HG03280 (cell line): ENCODE results near the gene TRAF3IP3.
A peak's percentile ranks its signal among the peaks of the same experiment; 100 is the strongest.

Experiments used
- ATAC-seq: cut with Tn5 transposase; IDR thresholded peaks from one replicate; pipeline ENCODE4 v1.9.1; 2021; ENCODE audit warnings: mild to moderate bottlenecking, moderate library complexity; ENCODE audit not compliant: unreplicated experiment

TRAF3IP3 gene

DNA sequence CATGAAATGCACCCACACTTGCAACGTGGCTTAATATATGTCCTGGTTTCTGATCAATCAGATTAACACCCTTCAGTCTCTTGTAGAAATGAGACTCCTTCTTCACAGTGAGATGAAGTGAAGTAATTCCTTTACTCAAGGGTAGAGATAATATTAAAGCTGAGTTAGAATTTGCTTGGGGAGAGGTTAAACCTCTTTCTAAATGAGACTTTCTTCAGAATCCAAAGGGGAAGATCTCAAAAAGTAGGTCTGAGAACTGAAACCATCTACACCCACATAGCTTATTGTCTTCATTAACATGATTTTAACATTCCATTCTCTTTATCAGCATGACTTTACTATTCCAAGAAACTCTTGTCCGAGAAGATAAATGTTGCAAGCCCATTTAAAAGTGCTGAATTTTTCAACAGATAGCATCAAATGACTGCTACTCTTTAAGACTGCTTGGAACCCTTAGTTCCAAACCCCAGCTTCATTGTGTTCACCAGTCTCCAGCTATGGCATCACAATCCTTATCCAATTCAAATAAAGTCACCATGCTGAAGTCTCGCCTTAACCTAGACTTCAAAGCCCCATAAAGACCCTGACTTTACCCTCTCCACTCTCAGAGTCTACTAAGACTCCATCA is 19.2 kb upstream of the TRAF3IP3 start:
- no peak for ATAC-seq

DNA sequence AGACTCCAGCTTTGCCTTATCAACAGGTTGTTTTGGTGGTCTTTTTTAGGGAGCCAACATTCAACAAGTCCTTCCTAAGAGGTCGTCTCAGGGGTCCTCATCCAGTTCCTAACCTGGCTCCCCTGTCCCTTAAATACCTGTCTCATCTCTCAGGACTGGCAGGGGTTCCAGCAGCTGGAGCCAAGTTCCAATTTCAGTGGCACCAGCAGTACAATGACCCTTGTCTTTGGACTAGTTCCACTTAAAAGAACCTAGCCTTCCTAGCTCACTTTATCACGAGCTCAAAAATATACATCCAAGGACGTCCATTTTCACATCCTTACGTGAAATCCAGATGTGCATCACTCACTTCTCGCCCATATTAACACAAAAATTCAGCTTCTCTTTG is 18.7 kb upstream of the TRAF3IP3 start:
- ATAC-seq = no peak

DNA sequence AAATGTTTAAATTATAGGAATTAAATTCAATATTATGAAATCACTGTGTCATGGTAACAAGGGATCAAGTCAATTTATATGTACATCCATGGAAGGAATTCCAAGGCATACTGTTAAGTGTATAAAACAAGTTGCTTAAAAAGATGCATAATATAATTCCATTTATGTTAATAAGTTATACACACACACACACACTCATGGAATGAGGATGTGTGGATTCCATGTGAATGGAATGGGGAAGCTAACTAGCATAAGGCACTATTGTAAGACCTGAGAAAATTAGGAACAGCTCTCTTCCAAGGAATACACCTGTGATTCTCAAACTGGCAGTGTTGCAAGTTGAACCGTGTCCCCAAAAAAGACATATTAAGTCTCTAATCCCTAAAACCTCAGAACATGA is 17.6 kb upstream of the TRAF3IP3 start:
- no peak for ATAC-seq

DNA sequence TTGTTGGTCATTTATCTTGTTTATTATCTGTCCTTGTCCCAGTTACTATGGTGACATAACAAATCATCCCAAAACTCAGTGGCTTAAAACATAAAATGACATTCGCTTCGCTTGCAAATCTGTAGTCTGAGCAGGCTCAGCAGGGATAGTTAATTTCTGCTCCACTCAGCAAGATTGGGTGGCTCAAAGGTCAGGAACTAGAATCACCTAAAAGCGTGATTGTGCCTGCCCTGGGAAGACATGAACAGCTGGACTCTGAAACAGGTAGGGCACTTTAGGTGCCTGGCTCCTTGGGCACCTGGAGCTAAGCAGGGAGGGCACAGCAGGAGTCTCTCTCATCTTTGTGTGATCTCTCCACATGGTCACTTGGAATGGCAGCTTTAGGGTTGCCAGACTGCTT is 14.7 kb upstream of the TRAF3IP3 start:
- no peak for ATAC-seq

DNA sequence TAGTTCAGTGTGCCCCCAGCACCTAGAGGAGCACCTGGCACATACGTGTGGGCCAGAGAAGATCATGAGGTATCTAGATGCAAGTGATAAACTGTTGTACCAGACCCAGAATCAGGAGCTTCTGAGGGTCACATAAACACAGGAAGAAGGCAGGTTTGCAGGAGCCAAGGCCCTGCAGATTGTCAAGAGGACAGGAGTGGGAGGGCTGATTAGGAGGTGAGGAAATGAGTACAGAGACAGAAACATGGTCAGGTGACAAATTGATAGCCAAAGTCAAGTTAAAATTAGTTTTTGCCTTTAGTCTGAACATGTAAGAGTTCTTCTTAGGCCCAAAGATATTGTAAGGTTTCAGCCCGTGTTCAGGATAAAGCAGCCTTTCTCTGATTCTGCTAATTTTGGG is 14.0 kb upstream of the TRAF3IP3 start:
- no peak for ATAC-seq

DNA sequence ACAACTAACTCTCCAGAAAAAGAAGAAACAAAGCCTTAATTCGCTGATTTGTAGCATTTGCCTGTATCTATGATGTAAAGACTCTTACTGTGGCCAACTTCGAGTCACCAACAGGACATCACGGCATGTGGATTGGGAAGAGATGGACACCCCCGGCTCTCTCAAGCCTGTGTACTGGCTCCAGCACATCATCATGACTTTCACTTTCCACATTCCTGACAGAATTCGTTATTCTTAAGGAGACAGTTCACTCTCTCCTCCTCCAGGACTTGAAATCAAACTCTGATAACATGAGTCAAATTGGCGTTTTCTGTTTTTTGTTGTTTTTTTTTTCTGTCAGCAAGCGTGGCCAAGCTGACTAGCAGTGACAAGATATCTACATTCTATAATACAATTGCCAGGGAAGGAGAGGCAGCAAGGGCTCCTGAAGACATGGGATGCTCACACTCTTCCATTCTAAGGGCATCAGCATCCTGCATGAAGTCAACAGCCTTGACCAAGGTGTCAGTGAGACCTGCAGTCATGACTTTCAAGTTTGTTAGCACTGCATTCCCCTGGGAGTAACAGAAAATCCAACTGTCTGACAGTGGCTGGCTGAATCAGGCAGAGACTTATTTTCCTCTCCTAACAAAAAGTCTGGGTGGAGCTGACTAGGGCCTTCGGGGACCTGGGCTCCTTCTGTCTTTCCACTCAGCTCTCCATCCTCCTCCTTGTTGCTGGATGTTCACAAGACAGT is 13.3 kb upstream of the TRAF3IP3 start:
- ATAC-seq = no peak

DNA sequence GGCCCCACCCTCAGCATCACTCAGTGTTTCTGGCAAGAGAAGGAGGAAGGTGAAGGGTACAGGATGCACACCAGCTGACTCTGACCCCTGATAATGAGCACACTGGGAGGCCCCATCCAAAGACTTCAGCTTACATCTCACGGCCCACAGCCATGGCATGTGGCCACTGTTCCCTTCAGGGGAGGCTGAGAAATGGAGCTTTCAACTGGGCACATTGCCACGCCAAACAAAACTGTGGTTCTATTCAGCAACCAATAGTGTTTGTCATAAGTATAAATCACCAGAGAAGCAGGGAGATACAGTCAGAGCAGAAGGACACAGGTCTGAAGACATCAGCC is 12.7 kb upstream of the TRAF3IP3 start:
- no peak for ATAC-seq

DNA sequence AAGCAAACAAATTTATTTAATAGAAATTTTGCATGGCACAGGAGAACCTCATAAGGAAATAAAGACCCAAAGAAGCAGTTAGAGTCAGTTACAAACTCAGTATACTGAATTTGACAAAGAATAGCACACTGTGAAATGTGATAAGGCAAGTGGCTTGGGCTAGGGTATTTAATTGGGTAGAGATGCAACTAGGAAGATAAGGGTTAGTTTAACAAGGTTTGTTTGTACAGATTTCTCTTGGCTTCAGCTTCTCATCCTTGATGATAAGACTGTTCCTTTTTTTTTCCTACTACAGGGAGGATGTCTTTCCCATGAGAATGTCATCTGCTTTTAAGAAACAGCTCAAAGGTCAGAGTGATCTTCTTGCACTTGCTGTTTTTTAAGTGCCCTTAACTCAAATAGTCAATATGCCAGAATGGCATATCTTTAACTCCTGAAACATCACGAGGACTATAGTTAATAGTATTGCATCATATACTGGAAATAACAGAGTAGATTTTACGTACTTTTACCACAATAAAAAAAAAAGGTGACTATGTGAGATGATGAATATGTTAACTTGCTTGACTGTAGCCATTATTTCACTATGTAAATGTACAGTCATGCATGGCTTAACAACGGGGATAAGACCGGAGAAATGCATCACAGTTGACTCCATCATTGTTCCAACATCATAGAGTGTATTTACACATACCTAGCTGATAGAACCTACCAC is 9.2 kb upstream of the TRAF3IP3 start:
- ATAC-seq = no peak

DNA sequence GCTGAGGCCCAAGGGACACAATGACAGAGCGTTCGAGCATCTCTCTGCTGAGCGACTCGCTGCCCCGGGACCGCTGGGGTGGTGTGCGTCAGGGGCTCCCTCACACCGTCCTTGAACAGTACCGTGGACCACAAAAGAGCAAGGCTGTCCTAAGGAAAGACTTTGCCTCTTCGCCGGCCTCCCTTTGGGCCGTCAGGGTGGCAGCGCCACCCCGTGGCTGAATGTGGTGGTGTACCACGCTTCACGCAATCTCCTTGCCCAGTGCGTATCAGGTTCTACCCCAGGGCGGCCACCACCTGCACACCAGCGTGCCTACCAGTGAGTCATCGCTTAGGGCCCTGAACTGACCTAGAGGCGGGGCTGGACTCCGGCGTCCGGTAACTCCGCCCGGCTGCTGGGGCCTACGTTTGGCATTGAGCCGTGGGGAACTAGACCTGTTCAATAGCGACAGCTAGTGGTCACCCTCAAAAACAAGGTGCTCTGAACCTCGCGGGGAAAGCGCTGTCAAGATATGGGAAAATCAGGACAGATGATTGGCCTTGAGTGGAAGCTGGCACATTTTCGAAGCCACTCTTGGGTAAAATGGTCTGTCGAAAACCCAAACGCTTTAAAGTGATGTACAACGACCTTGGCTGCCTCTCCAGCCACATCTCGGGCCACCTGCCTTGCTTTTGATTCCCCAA is 8.1 kb upstream of the TRAF3IP3 start:
- peak; percentile 90 for ATAC-seq

DNA sequence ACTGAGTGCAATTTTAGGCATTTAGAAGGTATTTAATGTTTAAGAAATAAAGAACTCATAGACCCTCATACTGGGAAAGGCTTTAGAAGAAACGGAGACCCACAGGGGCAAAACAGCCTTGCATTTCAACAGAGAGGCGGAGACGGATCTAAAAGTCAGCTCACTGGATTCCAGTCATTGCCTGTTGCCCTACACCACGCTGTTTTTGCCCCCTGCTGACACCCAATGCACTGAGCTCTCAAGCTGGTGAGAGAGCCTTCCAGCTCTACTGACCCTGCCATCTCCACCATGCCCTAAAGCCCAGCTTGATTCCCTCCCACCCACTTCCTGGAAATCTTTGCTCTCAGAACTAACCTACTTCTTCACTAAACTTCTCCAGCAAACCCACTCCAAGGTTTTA is 7.2 kb upstream of the TRAF3IP3 start:
- ATAC-seq = no peak

DNA sequence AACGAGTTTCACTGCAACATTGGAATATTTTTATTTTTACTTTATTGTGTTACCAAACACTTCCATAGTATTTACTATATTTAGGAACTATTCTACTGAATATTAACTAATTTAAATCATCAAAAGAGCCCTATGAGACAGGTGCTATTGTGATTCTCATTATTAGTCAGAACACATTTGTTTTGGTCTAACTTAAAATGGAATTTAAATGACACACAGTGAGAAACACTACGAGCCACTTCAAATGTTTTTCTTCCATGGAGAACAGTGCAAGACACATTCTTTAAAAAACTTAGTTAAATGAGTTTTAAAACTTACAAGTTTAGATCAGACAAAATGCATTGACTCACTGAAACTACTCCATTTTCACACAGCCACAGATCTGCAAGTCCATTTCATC is 6.6 kb upstream of the TRAF3IP3 start:
- no peak for ATAC-seq

DNA sequence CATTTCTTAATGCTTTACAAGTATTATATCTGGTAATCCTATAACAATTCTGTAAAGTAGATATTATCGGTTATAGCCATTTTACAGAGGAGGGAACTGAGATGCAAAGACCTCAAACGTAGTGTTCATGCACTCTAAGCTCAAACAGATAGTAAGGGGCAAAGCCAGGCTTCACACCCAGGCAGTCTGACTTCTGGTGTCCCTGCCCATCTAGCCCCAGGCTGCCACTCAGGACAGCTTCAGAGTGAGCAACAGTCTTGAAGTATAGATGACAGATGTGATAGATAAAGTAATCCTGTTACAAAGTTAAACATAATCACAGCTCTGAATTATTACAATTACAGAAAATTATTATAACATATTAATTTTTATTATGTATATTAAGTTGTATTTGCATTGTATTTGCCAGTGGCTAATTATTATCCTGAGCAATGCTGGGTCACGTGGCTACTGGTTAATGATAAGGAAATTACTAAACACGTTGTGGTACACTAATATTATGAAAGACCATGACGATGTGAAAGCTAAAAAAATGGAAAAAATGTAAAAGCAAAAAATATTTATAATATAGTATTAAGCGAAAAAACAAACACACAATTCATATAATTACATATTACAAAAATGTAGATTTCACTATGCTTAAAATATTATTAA is 6.1 kb upstream of the TRAF3IP3 start:
- ATAC-seq = no peak

DNA sequence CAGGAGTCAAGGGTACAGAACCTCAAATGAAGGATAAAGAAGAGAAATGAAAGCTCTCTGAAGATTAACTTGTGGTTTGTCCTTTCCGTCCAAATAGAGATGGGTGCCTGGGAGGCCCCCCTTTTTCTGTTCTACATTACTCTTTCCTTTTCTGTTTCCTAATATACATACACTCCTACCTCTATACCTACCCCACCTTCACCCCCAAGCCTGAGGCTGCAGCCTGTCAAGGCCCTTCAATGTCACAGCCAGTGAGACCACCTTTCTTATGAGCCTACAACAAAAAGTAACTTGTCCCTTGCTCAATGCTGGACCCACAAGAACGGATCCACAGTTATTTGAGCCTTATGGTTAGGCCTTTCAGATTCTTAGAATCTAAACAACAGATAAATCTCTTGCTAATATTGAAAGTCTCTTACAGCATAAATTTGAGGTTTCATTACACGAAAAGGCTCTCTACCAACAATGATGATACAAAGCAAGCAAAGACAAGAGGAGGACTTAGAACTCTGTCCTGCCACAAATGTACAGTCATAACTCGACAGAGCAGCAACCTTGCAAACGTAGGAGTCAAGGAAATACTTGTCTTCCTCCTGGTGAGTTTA is 4.1 kb upstream of the TRAF3IP3 start:
- ATAC-seq = peak; percentile 34

DNA sequence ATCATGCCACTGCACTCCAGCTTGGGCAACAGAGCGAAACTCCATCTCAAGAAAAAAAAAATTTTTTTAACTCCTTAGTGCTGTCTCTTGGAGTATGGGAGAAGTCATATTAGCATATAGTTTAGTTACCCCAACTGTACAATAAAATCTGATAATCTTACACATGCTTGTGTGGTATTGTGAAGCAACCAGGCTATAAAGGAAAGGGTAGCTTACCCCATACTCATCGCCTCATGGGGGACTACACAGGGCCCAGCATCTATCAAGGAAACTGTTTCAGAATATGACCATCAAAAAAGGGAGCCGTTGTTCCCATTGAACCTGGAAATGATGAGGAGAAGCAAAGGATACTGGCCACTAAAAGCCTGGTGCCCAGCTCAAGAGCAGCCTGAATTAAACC is 3.0 kb upstream of the TRAF3IP3 start:
- no peak for ATAC-seq

DNA sequence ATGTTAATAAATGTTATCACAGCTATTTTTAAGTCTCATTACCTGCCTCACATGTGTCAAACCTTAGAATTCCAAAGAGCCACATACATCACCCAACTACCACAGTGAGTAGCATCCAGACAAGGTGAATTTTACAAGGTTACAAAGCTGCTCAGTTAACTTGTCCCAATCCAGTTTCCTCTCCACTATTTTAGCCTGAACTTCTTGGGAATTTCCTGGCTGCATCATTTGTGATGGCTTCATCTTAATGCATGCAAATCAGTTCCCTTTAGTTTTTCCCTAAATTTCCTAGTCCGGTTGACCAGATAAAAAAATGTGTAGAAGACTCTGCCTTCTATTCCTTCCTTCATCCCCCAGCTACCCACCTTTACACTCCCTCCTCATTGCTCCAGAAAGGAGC is 597 bp upstream of the TRAF3IP3 start:
- no peak for ATAC-seq

DNA sequence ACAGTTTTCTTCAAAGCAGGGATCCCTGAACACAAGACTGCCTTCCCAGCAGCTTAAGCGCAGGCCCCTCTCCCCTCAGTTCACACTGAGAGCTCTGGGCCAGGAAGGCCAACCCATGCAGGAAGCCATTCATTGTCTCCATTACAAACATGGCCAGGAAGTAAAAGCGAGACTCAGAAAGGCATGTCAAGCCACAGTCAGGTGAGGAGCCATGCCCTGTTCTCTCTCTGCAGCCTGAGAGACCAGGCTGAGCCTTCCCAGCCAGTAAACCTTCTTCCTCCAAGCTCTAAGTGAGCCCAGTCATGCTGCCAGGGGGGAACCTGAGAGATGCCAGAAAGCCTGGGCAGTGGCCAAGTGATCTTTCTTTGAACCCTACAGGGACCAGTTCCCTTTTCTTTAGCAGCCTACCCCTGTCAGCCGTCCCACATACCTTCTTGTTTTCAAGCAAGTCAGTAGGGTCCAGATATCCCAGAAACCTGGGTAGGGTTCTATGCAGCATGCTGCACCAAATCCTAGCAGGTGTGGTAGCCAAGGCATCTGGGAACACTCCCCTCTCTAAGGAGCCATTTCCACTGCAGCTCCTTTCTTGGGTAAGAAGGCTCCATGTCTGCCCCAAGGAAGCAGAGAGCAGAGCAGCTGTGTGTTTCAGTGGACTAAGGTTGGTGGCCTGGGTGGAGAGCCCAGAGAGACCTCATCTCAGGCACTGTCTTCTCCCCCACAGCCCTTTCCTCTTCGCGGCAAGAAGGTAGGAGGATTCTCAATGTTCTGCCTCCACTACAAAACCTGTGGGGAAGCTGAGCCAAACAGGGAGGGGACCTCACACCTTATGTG is 977 bp downstream of the TRAF3IP3 start:
- peak; percentile 28 for ATAC-seq

DNA sequence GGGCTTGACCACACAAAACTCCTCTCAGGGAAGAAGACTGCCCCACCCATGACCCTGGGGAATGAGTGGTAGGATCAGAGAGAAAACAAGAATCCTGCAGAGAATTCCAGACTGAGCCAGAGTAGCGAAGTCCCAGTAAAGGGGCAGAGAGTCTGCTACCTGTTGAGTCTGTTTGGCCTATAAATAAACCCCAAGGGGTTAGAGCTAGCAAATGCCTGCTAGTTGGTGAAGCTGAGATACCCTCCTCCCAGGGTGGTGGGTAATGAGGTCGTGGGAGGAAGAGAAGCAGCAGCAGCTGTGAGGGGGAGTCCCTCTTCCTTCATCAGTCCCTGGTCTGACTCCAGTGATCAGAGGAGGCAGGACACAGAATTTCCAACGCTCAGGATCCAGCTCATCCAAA is 2.5 kb downstream of the TRAF3IP3 start:
- no peak for ATAC-seq

DNA sequence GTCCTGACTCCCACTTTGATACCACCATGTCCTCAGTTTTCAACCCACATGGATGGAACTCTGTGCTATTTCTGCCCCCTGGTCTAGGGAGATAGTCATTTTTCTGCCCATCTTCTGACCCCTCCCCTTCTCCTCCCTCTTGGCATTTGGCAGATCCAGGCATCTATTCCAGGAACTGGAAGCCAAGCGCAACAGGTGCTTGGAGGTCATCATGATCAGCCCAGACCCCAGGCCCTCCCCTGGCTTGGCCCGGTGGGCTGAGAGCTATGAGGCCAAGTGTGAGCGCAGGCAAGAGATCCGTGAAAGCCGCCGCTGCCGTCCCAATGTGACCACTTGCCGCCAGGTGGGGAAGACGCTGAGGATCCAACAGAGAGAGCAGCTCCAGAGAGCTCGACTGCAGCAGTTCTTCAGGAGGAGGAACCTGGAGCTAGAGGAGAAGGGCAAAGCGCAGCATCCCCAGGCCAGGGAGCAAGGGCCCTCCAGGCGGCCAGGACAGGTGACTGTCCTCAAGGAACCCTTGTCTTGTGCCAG is 4.0 kb downstream of the TRAF3IP3 start:
- ATAC-seq = no peak

DNA sequence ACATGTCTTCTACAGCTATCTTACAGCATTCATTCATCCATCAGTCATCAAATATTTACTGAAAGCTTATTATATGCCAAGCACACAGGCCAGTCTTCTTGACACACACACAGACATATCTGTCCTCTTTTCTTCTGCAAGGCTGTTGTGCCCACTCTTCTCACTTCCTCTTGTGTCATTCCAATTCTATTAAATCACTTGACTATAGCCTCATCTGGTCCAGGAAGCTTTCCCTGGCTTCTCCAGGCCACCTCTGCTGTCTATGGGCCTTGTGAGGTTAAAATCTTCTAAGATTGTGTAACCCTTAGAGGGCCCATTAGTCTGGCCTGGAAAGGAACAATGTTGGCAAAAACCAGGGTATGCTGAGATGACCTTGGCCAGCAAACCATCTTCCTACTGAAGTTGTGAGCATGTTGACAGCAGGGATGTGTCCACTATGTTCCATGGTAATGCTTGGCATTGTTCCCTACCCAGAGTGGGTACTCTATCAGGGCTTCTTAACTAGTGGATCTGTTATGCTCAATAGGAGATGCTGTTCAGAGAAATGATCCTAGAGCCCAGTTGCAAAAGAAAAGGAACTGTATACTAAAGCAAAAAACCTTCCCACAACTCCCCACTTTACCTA is 5.3 kb downstream of the TRAF3IP3 start:
- no peak for ATAC-seq
